ENCODE results near the gene LUZP2. TPM values are rescaled to one million over a fixed set of nuclear protein-coding genes. Genes with fewer than 3 reads are reported as not detected.

Gene LUZP2
- polyA plus RNA-seq, 1 experiment: 1.6 TPM

DNA sequence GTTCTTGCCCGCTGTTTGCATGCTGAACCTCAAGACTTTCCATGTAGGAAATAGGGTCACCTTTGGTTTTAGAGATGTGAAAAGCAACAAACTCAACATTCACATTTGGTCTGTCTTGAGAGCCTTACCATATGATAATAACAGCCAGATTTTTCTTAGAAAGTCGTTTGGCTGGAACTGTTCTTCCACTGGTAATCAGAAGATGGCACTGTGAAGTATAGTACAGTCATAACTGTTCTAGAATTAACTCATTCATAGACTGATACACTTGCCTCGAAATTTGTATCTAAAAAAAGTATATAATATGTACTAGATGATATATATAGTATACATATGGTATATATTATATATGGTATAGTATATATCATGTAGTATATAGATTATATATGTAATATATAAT, 12.3 kb downstream of the LUZP2 start:
- TF ChIP-seq, protein P1, sequence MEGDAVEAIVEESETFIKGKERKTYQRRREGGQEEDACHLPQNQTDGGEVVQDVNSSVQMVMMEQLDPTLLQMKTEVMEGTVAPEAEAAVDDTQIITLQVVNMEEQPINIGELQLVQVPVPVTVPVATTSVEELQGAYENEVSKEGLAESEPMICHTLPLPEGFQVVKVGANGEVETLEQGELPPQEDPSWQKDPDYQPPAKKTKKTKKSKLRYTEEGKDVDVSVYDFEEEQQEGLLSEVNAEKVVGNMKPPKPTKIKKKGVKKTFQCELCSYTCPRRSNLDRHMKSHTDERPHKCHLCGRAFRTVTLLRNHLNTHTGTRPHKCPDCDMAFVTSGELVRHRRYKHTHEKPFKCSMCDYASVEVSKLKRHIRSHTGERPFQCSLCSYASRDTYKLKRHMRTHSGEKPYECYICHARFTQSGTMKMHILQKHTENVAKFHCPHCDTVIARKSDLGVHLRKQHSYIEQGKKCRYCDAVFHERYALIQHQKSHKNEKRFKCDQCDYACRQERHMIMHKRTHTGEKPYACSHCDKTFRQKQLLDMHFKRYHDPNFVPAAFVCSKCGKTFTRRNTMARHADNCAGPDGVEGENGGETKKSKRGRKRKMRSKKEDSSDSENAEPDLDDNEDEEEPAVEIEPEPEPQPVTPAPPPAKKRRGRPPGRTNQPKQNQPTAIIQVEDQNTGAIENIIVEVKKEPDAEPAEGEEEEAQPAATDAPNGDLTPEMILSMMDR (IDR thresholded peaks at IDR 0.05; ENCODE audit: low read depth, low read length): peak; percentile 47
- Histone ChIP-seq H3K4me3 (ENCODE audit: low read depth, low read length) (no peak overlapping the region), H3K9me3 (ENCODE audit: control insufficient read depth, insufficient read depth, low read length) (no peaks in the 10 kb centered on the region), H3K27me3 (ENCODE audit: control insufficient read depth, insufficient read depth, low read length) (no peaks in the 10 kb centered on the region), H3K27ac (ENCODE audit: low read depth, low read length) (no peak overlapping the region)
- DNase-seq (ENCODE audit: low read depth, low spot score): no peak
- ChIA-PET CTCF (no interaction called here), POLR2A (no interaction called here)

DNA sequence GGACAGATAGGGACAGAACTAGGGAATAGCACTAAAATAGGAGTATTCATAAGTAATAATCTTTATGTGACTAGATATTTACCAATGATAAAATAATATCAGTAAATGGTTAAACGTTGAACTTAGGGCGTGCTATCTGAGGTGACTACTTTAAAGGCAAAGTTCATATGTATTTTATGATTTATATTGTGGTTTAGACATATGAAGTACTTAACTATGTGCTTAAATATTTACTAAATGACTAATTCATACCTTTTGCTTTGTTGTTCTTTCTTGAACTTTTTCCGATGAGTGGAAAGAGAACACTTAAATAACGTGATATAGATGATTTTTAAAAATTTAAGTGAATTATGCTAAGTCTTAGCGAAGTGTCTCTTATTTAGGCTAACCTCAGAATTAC, 14.7 kb downstream of the LUZP2 start:
- no peaks in the 10 kb centered on the region for H3K27me3 ChIP-seq (ENCODE audit: control insufficient read depth, insufficient read depth, low read length)
- ChIA-PET POLR2A (no interaction called here), CTCF (no interaction called here)
- TF ChIP-seq, protein P1 (IDR thresholded peaks at IDR 0.05; ENCODE audit: low read depth, low read length): no peak
- H3K27ac ChIP-seq (ENCODE audit: low read depth, low read length): no peak overlapping the region
- H3K9me3 ChIP-seq (ENCODE audit: control insufficient read depth, insufficient read depth, low read length): no peaks in the 10 kb centered on the region
- H3K4me3 ChIP-seq (ENCODE audit: low read depth, low read length): no peak overlapping the region
- no peak for DNase-seq (ENCODE audit: low read depth, low spot score)

DNA sequence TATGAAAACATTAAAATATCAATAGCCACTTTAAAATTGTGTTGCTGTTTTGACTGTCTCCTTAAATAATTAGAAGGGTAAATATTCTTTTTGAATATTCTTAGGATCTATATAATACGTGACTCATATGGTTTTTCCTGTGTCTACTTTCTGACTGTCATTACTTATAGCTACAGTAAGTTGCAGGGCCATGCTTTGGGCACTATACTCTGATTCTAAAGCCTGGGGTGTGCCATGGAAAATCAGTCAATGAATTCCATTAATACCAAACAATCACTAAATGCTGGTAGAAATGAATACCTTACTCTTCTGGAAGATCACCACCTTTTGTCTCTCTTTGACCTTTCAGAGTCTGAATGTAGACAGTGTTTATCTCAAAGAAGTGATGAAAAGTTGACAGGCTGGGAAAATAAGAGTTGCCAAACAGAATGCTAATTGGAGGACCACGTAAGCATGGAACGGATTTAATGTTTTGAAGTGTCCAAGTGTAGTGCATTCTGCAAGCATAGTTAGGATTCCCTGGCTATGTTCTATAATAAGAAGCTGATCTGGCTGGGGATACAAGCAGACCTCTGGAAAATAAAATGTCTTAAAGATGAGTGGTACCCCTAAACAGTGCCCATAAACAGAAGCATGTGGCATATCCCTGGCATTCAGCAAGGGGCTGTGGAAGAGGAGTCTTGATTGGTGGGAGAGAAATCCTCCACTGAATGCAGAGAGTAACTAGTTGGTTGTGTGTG, 16.8 kb downstream of the LUZP2 start:
- Histone ChIP-seq H3K27ac (ENCODE audit: low read depth, low read length) (no peak overlapping the region), H3K4me3 (ENCODE audit: low read depth, low read length) (no peak overlapping the region), H3K9me3 (ENCODE audit: control insufficient read depth, insufficient read depth, low read length) (no peaks in the 10 kb centered on the region), H3K27me3 (ENCODE audit: control insufficient read depth, insufficient read depth, low read length) (no peaks in the 10 kb centered on the region)
- TF ChIP-seq, protein P1 (IDR thresholded peaks at IDR 0.05; ENCODE audit: low read depth, low read length): no peak
- ChIA-PET POLR2A (no interaction called here), CTCF (no interaction called here)
- no peak for DNase-seq (ENCODE audit: low read depth, low spot score)

DNA sequence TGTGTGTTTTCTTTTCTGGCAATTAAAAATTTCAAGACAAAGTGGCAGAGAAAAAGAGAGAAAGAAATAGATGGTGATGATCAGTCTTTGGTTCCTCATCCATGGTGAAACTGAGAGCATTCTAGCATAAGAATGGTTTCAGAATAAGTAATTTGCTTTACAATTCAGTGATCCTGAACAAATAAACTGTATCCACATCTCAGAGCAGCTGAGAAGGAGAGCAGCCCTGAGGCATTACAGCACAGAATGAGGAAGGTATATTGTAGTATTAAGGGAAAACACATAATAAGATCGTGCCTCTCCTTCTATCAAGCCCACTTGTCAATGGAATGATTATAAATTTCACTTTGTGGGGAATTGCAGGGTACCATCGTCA, 17.4 kb downstream of the LUZP2 start:
- TF ChIP-seq, protein P1 (IDR thresholded peaks at IDR 0.05; ENCODE audit: low read depth, low read length): no peak
- no peaks in the 10 kb centered on the region for H3K9me3 ChIP-seq (ENCODE audit: control insufficient read depth, insufficient read depth, low read length)
- no peak overlapping the region for H3K27ac ChIP-seq (ENCODE audit: low read depth, low read length)
- ChIA-PET POLR2A (no interaction called here), CTCF (no interaction called here)
- DNase-seq (ENCODE audit: low read depth, low spot score): no peak
- no peak overlapping the region for H3K4me3 ChIP-seq (ENCODE audit: low read depth, low read length)
- H3K27me3 ChIP-seq (ENCODE audit: control insufficient read depth, insufficient read depth, low read length): no peaks in the 10 kb centered on the region

DNA sequence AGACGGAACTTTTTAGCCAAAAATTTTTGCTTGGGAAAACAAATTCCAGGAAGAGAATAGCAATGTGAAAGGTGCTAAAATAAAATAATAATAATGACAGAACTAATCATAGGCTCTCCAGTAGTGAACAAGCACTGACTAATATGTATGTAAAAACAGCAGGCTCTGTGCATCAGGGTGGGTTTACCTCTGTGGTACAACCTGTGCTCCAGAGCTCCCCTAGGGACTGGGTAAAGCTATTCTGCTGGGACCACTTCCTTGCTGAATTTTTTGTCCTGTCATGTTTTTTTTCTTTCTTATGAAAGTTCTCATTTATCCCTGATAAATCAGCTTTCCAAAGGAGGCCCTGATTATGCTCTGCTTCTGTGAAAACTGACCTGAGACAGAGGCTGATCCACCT, 18.8 kb downstream of the LUZP2 start:
- DNase-seq (ENCODE audit: low read depth, low spot score): no peak
- Histone ChIP-seq H3K4me3 (ENCODE audit: low read depth, low read length) (no peak overlapping the region), H3K9me3 (ENCODE audit: control insufficient read depth, insufficient read depth, low read length) (no peaks in the 10 kb centered on the region), H3K27me3 (ENCODE audit: control insufficient read depth, insufficient read depth, low read length) (no peaks in the 10 kb centered on the region), H3K27ac (ENCODE audit: low read depth, low read length) (no peak overlapping the region)
- TF ChIP-seq, protein P1 (IDR thresholded peaks at IDR 0.05; ENCODE audit: low read depth, low read length): no peak
- POLR2A ChIA-PET: no interaction called here
- CTCF ChIA-PET: no interaction called here

Measured in AG04450 (cell line).